Stimulated activated CD4-positive, alpha-beta T cell treated with anti-CD3 and anti-CD28 coated beads, TNF-alpha, amount 100 ng/mL, for 1 hour (primary cell): ENCODE measurements around the gene DNAJB2.
"Not testable (repeated sequence)": the region's sequence is repeated elsewhere in the genome, so short reads cannot be mapped to it uniquely, and the experiment has no call there.

Experiments
- DNase-seq, 3 donors: peaks; one replicate each; pipeline ENCODE4 v3.0.0-alpha.2; 2020; ENCODE audit warnings: low read depth in 3 of 3, low spot score in 1 of 3

Gene DNAJB2

GRCh38 chr2:219284501-219285372 lies 5.6 kb downstream of the DNAJB2 start:
- no peak for DNase-seq

- no peak for DNase-seq
These were observed 6.2 kb downstream of the DNAJB2 start for GRCh38 chr2:219285373-219285735.

- no peak for DNase-seq
These were observed 6.8 kb downstream of the DNAJB2 start for GRCh38 chr2:219285894-219286425.

GRCh38 chr2:219286436-219287115 lies 7.4 kb downstream of the DNAJB2 start:
- no peak for DNase-seq

GRCh38 chr2:219287116-219287440 lies 7.9 kb downstream of the DNAJB2 start:
- DNase-seq: not testable (repeated sequence)

- no peak for DNase-seq
These were observed 8.6 kb downstream of the DNAJB2 start for GRCh38 chr2:219287580-219288265.

- no peak for DNase-seq
These were observed 10.0 kb downstream of the DNAJB2 start for GRCh38 chr2:219289195-219289536.

- no peak for DNase-seq
These were observed 10.6 kb downstream of the DNAJB2 start for GRCh38 chr2:219289537-219290361.

- no peak for DNase-seq
These were observed 11.4 kb downstream of the DNAJB2 start for GRCh38 chr2:219290381-219291171.

GRCh38 chr2:219291394-219291793 lies 12.2 kb downstream of the DNAJB2 start:
- no peak for DNase-seq

- no peak for DNase-seq
These were observed 12.8 kb downstream of the DNAJB2 start for GRCh38 chr2:219291910-219292490.

- no peak for DNase-seq
These were observed 13.4 kb downstream of the DNAJB2 start for GRCh38 chr2:219292616-219293015.

- no peak for DNase-seq
These were observed 14.6 kb downstream of the DNAJB2 start for GRCh38 chr2:219293736-219294231.

- DNase-seq: peak; percentile 64 to 87 (median 84)
These were observed 15.5 kb downstream of the DNAJB2 start for GRCh38 chr2:219294356-219295351.

- no peak for DNase-seq
These were observed 17.0 kb downstream of the DNAJB2 start for GRCh38 chr2:219296142-219296541.

GRCh38 chr2:219296631-219297391 lies 17.6 kb downstream of the DNAJB2 start:
- no peak for DNase-seq

GRCh38 chr2:219297766-219298456 lies 18.7 kb downstream of the DNAJB2 start:
- DNase-seq: no peak
